H9 (cell line): Measurements from ENCODE around the gene KHK. TPM values are rescaled to one million over a fixed set of nuclear protein-coding genes. Genes with fewer than 3 reads are reported as not detected.

Source experiments
- DNase-seq: peaks from one replicate; pipeline ENCODE4 v3.0.0-alpha.2; 2017
- H2AFZ ChIP-seq: one replicate; pipeline ENCODE4 v1.6.1; 2013; ENCODE audit warnings: mild to moderate bottlenecking, low read length, control low read depth, moderate library complexity
- H2AK5ac ChIP-seq: 2 replicates; pipeline ENCODE4 v1.6.1; 2013; ENCODE audit warnings: low read length, control low read depth, mixed read lengths; ENCODE audit not compliant: insufficient read length
- H2BK120ac ChIP-seq: one replicate; pipeline ENCODE4 v1.6.1; 2013; ENCODE audit warnings: low read depth, mild to moderate bottlenecking, low read length, control low read depth, inconsistent platforms; ENCODE audit not compliant: poor library complexity, severe bottlenecking
- H2BK12ac ChIP-seq: 2 replicates; pipeline ENCODE4 v1.6.1; 2013; ENCODE audit warnings: low read length, control low read depth, mixed read lengths, low read depth; ENCODE audit not compliant: insufficient read length
- H2BK15ac ChIP-seq: 2 replicates; pipeline ENCODE4 v1.6.1; 2013; ENCODE audit warnings: low read depth, low read length, control low read depth
- H2BK20ac ChIP-seq: one replicate; pipeline ENCODE4 v1.6.1; 2013; ENCODE audit warnings: low read depth, mild to moderate bottlenecking, low read length, control low read depth, inconsistent platforms; ENCODE audit not compliant: poor library complexity, severe bottlenecking
- H2BK5ac ChIP-seq: 2 replicates; pipeline ENCODE4 v1.6.1; 2013; ENCODE audit warnings: low read length, control low read depth, mixed read lengths; ENCODE audit not compliant: insufficient read length
- H3K14ac ChIP-seq: 2 replicates; pipeline ENCODE4 v1.6.1; 2013; ENCODE audit warnings: low read length, control low read depth; ENCODE audit not compliant: insufficient read depth
- H3K18ac ChIP-seq: 2 replicates; pipeline ENCODE4 v1.6.1; 2013; ENCODE audit warnings: low read depth, mild to moderate bottlenecking, mixed read lengths, low read length, control low read depth; ENCODE audit not compliant: insufficient read length
- H3K23ac ChIP-seq: 2 replicates; pipeline ENCODE4 v1.6.1; 2013; ENCODE audit warnings: low read length, control low read depth, mixed read lengths, low read depth; ENCODE audit not compliant: insufficient read length
- H3K23me2 ChIP-seq: 2 replicates; pipeline ENCODE4 v1.6.1; 2013; ENCODE audit warnings: low read depth, mild to moderate bottlenecking, mixed read lengths, low read length, control low read depth; ENCODE audit not compliant: insufficient read length, poor library complexity, severe bottlenecking
- H3K27ac ChIP-seq: 2 replicates; pipeline ENCODE4 v1.5.1; 2013; ENCODE audit warnings: low read length, control low read depth, mixed read lengths, low read depth; ENCODE audit not compliant: insufficient read length
- H3K27me3 ChIP-seq: 2 replicates; pipeline ENCODE4 v1.6.1; 2013; ENCODE audit warnings: low read length, control low read depth, inconsistent platforms; ENCODE audit not compliant: insufficient read depth
- H3K4ac ChIP-seq: 2 replicates; pipeline ENCODE4 v1.6.1; 2013; ENCODE audit warnings: low read depth, mild to moderate bottlenecking, control low read depth, inconsistent platforms, low read length, moderate library complexity
- H3K4me1 ChIP-seq: 2 replicates; pipeline ENCODE4 v1.6.1; 2013; ENCODE audit warnings: low read length, control low read depth, inconsistent platforms; ENCODE audit not compliant: insufficient read depth
- H3K4me2 ChIP-seq: 2 replicates; pipeline ENCODE4 v1.6.1; 2013; ENCODE audit warnings: low read length, control low read depth, mixed read lengths; ENCODE audit not compliant: insufficient read length, insufficient read depth
- H3K56ac ChIP-seq: 2 replicates; pipeline ENCODE4 v1.6.1; 2013; ENCODE audit warnings: low read depth, mild to moderate bottlenecking, mixed read lengths, low read length, control low read depth; ENCODE audit not compliant: insufficient read length
- H3K79me1 ChIP-seq: 2 replicates; pipeline ENCODE4 v1.6.1; 2013; ENCODE audit warnings: low read depth, mild to moderate bottlenecking, moderate library complexity, low read length, control low read depth, inconsistent platforms; ENCODE audit not compliant: insufficient read depth, poor library complexity, severe bottlenecking
- H3K79me2 ChIP-seq: 2 replicates; pipeline ENCODE4 v1.6.1; 2013; ENCODE audit warnings: low read length, control low read depth, inconsistent platforms; ENCODE audit not compliant: insufficient read depth
- H3K9ac ChIP-seq: 2 replicates; pipeline ENCODE4 v1.6.1; 2013; ENCODE audit warnings: low read length, control low read depth, mixed read lengths; ENCODE audit not compliant: insufficient read length; ENCODE audit errors: extremely low read depth
- H3K9me3 ChIP-seq: one replicate; pipeline ENCODE4 v1.6.1; 2013; ENCODE audit warnings: low read depth, low read length, inconsistent platforms; ENCODE audit not compliant: control insufficient read depth
- H3T11ph ChIP-seq: one replicate; pipeline ENCODE4 v1.6.1; 2013; ENCODE audit warnings: mild to moderate bottlenecking, low read length, control low read depth, inconsistent platforms
- H4K20me1 ChIP-seq: one replicate; pipeline ENCODE4 v1.6.1; 2013; ENCODE audit not compliant: control insufficient read depth, insufficient read length, insufficient read depth
- H4K5ac ChIP-seq: 2 replicates; pipeline ENCODE4 v1.6.1; 2013; ENCODE audit warnings: low read depth, mild to moderate bottlenecking, mixed read lengths, low read length, control low read depth; ENCODE audit not compliant: insufficient read length
- H4K8ac ChIP-seq: replicated peaks from 2 replicates; pipeline ENCODE4 v1.6.1; 2013; ENCODE audit warnings: low read length, control low read depth, mixed read lengths, low read depth; ENCODE audit not compliant: insufficient read length
- H4K91ac ChIP-seq: 2 replicates; pipeline ENCODE4 v1.6.1; 2013; ENCODE audit warnings: low read depth, mild to moderate bottlenecking, moderate library complexity, mixed read lengths, low read length, control low read depth; ENCODE audit not compliant: insufficient read length
- H3K27ac Mint-ChIP-seq, 3 experiments: 2 replicates in 2 of 3; 3 replicates in 1 of 3; pipeline ENCODE4 v1.8.0; 2020 to 2021; ENCODE audit warnings: mixed read lengths in 3 of 3, mild to moderate bottlenecking in 1 of 3, moderate library complexity in 1 of 3
- H3K27me3 Mint-ChIP-seq: 2 replicates; pipeline ENCODE4 v1.8.0; 2021; ENCODE audit warnings: low read depth, mild to moderate bottlenecking, moderate library complexity, mixed read lengths
- H3K36me3 Mint-ChIP-seq, 3 experiments: 2 replicates in 2 of 3; 3 replicates in 1 of 3; pipeline ENCODE4 v1.8.0; 2020 to 2021; ENCODE audit warnings: low read depth in 3 of 3, mixed read lengths in 3 of 3; ENCODE audit not compliant: insufficient read depth in 1 of 3
- H3K4me1 Mint-ChIP-seq, 2 experiments: 2 replicates each; pipeline ENCODE4 v1.8.0; 2020; ENCODE audit warnings: mixed read lengths in 2 of 2
- H3K4me3 Mint-ChIP-seq, 2 experiments: 2 replicates in 1 of 2; 3 replicates in 1 of 2; pipeline ENCODE4 v1.8.0; 2020 to 2021; ENCODE audit warnings: mild to moderate bottlenecking in 2 of 2, mixed read lengths in 2 of 2, moderate library complexity in 1 of 2
- H3K9me3 Mint-ChIP-seq, 2 experiments: 2 replicates in 1 of 2; 3 replicates in 1 of 2; pipeline ENCODE4 v1.8.0; 2020; ENCODE audit warnings: mild to moderate bottlenecking in 2 of 2, mixed read lengths in 2 of 2, moderate library complexity in 1 of 2
- CTCF ChIP-seq: fragments of 200-600 bp; sonication (generic); conservative IDR thresholded peaks from 3 replicates; pipeline ENCODE4 v1.8.0; 2021; ENCODE audit warnings: antibody characterized with exemption, mild to moderate bottlenecking
- WGBS: extraction: QIAGEN DNeasy Blood & Tissue Kit; methylation state at CpG from one replicate; pipeline ENCODE4 v1.1.7; 2013; ENCODE audit warnings: missing lambda C conversion rate, low lambda C conversion rate, mixed read lengths; ENCODE audit not compliant: insufficient read length; ENCODE audit errors: extremely low coverage; 5-methylcytosine and 5-hydroxymethylcytosine counted together
- total RNA-seq: library from RNA; stranded (reverse); gene quantifications from 2 replicates; pipeline ENCODE4 v1.2.1, GENCODE V29; 2021

Gene KHK
- total RNA-seq, 1 experiment from 2014 or later, result 12.1 TPM

- Mint-ChIP-seq H3K4me3 (no peak overlapping the region), H3K27me3 (no peaks in the 10 kb centered on the region), H3K9me3 (peaks cover 0 to 4% of the 10 kb centered on the region in 2 experiments; a peak in 1 of 5 replicates), H3K4me1 (peaks cover 0 to 5% of the 10 kb centered on the region in 2 experiments; a peak in 2 of 4 replicates), H3K36me3 (peaks cover 15 to 46% (median 42%) of the 10 kb centered on the region in 3 experiments), H3K27ac (no peak overlapping the region)
- H3K9me3 ChIP-seq, result no peaks in the 10 kb centered on the region
- no peak overlapping the region for H3K4me2 ChIP-seq
- DNase-seq, result no peak
- no peak overlapping the region for H3K4ac ChIP-seq
- H3K23me2 ChIP-seq, result no peaks in the 10 kb centered on the region
- H3T11ph ChIP-seq, result no peak overlapping the region
- no peaks in the 10 kb centered on the region for H3K4me1 ChIP-seq
- no peak overlapping the region for H4K8ac ChIP-seq
- H3K27me3 ChIP-seq, result no peaks in the 10 kb centered on the region
- H2AK5ac ChIP-seq, result no peak overlapping the region
- no peak overlapping the region for H3K23ac ChIP-seq
- H3K27ac ChIP-seq, result no peak overlapping the region
- no peak overlapping the region for H4K91ac ChIP-seq
- TF ChIP-seq CTCF, result no peak
- H2BK5ac ChIP-seq, result no peak overlapping the region
- no CpG with 5 or more reads among the region's 7 CpGs for WGBS
- no peak overlapping the region for H3K9ac ChIP-seq
- H4K5ac ChIP-seq, result no peak overlapping the region
- H3K56ac ChIP-seq, result no peak overlapping the region
- no peak overlapping the region for H2BK15ac ChIP-seq
- no peak overlapping the region for H3K18ac ChIP-seq
- no peaks in the 10 kb centered on the region for H3K79me1 ChIP-seq
- no peaks in the 10 kb centered on the region for H3K79me2 ChIP-seq
- H2AFZ ChIP-seq, result no peak overlapping the region
- no peak overlapping the region for H2BK12ac ChIP-seq
- H2BK120ac ChIP-seq, result no peak overlapping the region
- H4K20me1 ChIP-seq, result no peaks in the 10 kb centered on the region
- no peak overlapping the region for H2BK20ac ChIP-seq
- H3K14ac ChIP-seq, result no peak overlapping the region
Observed at GRCh38 chr2:27042985-27043634, 43.5 kb upstream of the KHK start.
